Activated CD8-positive, alpha-beta memory T cell treated with anti-CD3 and anti-CD28 coated beads, Interleukin-2, amount 50 U/mL, for 48 hours (primary cell): ENCODE data around the gene TMC5.
A peak's percentile ranks its signal among the peaks of the same experiment; 100 is the strongest.

Experiments
- DNase-seq: peaks from one replicate; pipeline ENCODE4 v3.0.0-alpha.2; 2020

Gene TMC5

GRCh38 chr16:19463468-19464315, 46.0 kb downstream of the TMC5 start:
- DNase-seq, result no peak

GRCh38 chr16:19468300-19468699, 50.6 kb downstream of the TMC5 start:
- DNase-seq, result no peak

GRCh38 chr16:19472482-19472881, 54.8 kb downstream of the TMC5 start:
- DNase-seq, result no peak

DNA sequence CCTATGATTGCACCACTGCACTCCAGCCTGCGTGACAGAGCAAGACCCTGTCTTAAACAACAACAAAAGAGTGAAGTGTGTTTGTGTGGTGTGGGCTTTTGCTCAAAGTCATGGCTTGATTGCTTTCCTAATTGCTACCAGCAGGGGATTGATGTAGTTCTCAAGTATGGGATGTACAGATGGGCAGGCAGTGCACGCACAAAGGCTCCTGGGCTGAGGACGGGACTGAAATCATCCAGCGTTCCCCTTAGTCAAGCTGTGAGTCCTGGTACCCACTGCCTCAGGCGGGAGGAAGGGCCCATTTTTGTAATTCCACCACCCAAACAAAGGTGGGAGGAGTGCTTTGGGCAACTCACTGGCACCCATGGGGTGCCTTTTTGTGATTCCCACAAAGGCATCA, 56.9 kb downstream of the TMC5 start:
- no peak for DNase-seq

- DNase-seq, result no peak
Measured at GRCh38 chr16:19478505-19478904, 60.8 kb downstream of the TMC5 start.

DNA sequence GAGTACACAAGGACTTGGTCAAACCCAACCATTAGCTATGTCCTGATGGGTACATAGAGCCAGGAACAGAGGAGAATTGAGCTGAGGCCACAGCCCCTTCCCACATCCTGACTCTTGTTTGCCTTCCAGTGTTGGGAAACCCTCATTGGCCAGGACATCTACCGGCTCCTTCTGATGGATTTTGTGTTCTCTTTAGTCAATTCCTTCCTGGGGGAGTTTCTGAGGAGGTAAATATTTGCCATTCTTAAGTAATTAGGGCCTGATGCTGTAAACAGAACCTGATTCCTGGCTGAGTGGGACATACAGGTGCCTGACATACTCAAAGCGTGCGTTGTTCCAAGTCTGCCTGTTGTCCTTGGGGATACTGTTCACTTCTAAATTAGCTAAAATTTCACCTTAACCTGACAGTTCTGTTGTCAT, 61.6 kb downstream of the TMC5 start:
- no peak for DNase-seq

- DNase-seq, result no peak
Measured at GRCh38 chr16:19481296-19481695, 63.6 kb downstream of the TMC5 start.

GRCh38 chr16:19481769-19482168, 64.1 kb downstream of the TMC5 start:
- no peak for DNase-seq

DNA sequence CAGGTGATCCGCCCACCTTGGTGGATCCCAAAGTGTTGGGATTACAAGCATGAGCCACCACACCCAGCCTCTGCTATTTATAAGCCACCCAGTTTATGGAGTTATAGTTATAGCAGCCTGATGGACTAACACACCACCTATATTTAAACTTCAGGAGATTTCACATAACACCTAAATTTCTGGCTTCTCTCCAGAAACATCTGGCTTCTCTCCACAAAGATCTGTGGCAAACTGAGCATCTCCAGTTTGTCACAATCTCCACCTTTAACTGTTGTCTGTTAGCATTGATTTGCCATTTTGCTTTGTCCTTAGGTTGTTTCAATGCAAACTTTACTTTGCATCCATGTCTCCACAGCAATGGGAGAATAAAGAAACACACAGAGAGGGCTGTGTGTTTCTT, 64.6 kb downstream of the TMC5 start:
- no peak for DNase-seq

DNA sequence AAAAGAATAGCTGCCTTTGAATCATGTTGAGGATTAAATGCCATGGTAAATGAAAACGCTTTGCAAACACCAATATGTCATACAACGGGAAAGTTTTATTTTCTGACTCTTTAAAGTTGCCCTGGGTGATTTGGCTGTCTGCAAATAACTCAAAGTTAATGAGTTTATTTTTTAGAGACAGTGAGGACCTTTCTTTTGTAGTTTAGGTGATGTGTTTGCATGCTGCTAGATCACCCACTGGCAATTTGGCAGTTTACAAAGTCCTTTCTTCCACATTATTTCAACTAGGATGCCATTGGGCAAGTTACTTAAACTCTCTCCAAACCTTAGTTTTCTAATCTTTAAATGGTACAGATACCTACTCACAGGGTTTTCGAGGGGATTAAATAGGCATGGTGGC, 66.4 kb downstream of the TMC5 start:
- DNase-seq, result no peak

- no peak for DNase-seq
Measured at GRCh38 chr16:19485611-19486010, 67.9 kb downstream of the TMC5 start.

DNA sequence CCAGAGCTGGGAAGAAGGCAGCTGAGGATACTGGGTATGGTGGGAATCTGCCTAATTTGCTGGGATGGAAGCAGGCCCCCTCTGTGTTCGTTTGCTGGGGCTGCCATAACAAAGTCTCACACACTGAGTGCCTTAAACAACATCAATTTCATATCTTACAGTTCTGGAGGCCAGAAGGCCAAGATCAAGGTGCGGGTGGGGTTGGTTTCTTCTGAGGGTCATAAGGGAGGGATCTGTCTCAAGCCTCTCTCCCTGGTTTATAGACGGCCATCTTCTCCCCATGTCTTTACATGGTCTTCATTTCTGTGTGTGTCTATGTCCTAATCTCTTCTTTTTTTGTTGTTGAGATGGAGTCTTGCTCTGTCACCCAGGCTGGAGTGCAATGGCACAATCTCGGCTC, 68.4 kb downstream of the TMC5 start:
- DNase-seq, result no peak

- no peak for DNase-seq
Measured at GRCh38 chr16:19486750-19487325, 69.2 kb downstream of the TMC5 start.

GRCh38 chr16:19488213-19488640, 70.5 kb downstream of the TMC5 start:
- no peak for DNase-seq

- DNase-seq, result no peak
Measured at GRCh38 chr16:19490619-19491018, 72.9 kb downstream of the TMC5 start.

DNA sequence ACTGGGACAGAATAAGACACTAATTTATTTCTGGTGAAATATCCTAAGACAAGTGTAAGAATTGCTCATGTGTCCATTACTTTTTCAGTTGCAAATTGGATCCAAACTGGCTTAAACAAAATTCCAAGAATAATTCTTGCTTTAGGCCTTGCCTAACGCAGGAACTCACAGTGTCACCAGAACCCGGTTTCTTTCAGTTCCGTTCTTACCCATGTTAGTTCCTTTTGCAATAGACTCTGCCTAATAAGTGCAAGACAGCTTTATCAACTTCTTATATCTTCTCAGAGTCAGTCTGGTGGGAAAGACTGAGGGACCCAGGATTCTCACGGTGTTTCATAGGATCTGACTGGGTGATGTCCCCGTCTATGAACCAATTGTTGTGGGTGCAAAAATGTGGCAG, 79.5 kb downstream of the TMC5 start:
- no peak for DNase-seq

DNA sequence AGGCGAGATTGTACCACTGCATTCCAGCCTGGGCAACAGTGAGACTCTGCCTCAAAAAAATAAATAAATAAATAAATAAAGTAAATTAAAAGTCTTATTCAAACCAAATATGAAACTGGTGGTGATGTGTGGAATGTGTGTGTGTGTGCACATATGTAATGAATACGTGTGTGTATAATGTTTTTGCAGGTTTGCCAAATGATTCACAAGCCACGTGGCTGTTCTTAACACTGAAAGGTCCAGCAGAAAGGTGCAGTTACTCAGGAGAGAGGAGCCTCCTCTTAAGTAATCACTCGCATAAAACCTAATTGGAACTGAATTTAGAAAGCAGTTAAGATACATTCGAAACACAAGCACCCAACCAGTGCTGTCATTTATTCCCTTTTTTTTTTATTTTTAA, 81.3 kb downstream of the TMC5 start:
- DNase-seq, result no peak

DNA sequence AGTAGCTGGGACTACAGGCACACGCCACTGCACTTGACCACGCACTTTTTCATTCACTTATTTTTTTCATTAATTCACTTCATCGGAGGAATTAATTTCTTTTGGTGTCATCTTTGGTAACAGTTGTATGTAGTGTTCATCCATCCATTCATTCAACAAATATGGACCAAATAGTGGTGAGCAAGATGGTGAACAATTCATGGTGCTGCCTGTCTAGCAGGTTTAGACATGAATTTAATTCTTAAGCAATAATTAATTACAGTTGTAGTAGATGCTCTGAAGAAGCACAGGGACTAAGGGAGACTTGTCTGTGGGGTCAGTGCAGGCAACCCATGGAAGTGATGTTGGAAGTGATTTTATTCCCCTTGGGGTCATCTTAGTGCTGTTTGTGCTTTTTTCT, 81.8 kb downstream of the TMC5 start:
- DNase-seq, result no peak

DNA sequence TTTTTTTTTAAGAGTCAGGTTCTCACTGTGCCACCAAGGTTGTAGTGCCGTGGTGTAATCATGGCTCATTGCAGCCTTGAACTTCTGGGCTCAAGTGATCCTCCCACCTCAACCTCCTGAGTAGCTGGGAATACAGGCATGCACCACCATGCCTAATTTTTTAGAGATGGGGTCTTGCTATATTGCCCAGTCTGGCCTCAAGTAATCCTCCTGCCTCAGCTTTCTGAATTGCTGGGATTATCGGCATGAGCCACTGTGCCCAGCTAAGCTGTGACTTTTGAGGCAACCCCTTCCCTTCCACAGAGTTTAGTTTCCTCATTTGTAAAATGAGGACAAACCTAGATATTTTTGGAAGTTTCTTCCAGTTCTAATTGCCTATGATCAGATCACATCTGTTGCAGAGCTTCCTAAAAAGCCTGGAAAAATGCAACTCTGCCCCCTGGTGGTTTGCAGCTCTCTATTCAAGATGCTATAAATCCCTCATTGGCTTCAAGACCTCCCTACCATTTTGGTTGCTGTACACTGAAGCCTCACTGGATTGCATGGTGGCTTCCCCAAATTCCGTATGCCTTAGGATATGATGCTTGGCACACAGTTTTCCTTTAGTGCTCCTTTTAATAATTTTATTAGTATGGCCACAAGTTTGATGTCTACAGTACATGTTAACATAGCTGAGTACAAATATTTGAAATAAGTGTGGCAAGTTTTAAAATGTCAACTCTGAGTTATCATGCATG, 84.9 kb downstream of the TMC5 start:
- peak; percentile 76 for DNase-seq

- no peak for DNase-seq
Measured at GRCh38 chr16:19503461-19504075, 85.9 kb downstream of the TMC5 start.

DNA sequence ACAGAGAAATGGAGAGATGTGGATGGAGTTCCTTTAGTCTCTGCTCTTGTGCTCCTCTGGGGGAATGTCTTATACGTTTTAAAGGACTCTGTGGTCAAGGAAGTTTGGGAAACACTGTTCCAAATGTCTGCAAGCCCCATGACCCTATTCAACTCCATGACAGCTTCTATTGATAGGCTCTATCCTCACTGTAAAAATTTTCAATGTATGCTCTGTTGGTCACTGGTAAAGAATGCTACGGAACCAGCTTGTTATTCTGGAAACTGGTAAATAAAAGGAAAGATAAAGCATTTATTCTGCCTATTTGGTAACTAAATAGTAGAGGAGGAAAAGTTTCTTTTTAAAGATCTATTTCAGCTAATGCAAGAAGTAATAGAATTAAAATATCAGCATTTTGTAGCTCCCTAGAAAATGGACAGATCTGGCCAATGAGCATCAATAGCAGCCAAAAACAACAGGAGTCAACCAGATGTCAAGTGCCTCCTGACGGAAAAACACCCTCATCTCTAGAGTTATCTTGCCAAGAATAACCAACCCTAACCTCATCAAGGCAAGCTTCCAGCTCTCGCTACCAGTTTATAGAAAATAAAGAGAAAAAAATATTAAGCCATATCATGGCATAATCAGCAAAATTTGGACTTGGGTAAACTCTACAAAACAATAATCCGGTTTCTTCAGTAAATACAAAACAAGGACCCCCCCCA, 88.1 kb downstream of the TMC5 start:
- DNase-seq, result no peak

GRCh38 chr16:19506965-19507364, 89.3 kb downstream of the TMC5 start:
- DNase-seq, result no peak

- no peak for DNase-seq
Measured at GRCh38 chr16:19507867-19508266, 90.2 kb downstream of the TMC5 start.
